IPS-18c (cell line): ENCODE measurements around the gene PITPNC1.
"Not testable (repeated sequence)": the region's sequence is repeated elsewhere in the genome, so short reads cannot be mapped to it uniquely, and the experiment has no call there.

Experiments
- H3K4me3 ChIP-seq: 2 replicates; pipeline ENCODE4 v1.7.0; 2013; ENCODE audit warnings: low read depth, mild to moderate bottlenecking, low read length, moderate library complexity; ENCODE audit not compliant: insufficient read depth
- H3K9me3 ChIP-seq: one replicate; pipeline ENCODE4 v1.6.1; 2013; ENCODE audit warnings: mild to moderate bottlenecking, low read length, moderate library complexity; ENCODE audit not compliant: control insufficient read depth, insufficient read depth

PITPNC1 gene

DNA sequence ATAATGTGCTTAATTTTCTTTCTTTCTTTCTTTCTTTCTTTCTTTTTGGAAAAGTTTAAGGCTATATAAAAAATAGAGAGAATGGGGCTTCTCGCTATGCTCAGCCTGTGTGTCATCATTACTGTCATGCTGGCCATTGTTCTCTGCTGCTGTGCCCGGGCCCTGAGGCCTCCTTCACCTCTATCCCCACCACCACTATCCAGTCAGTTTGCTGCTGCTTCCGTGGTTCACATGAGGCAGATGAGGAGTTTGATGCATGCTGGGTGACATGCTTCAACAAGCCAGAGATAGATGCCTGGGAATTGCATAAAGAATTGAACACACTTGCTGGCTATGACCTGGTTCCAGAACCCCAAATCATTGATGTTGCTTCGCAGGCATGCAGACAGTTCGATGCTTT, 36.3 kb downstream of the PITPNC1 start:
- H3K4me3 ChIP-seq, result no peak overlapping the region
- H3K9me3 ChIP-seq, result no peaks in the 10 kb centered on the region

DNA sequence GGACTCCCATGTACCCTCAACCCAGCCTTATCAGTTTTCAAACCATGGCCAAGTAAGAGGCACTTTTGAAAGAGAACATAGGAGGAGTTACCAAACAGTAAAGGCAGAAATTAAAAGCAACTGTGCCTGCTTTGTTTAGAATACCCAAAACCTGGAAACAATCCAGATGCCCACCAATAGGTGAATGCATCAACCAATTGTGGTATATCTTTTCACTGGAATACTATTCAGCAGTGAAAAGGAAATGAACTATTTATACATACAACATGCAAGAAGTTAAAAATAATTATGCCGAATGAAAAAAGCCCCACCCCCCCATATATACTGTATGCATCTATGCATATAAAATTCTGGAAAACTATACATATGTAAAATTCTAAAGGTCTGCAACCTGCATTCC, 37.0 kb downstream of the PITPNC1 start:
- H3K9me3 ChIP-seq, result no peaks in the 10 kb centered on the region

DNA sequence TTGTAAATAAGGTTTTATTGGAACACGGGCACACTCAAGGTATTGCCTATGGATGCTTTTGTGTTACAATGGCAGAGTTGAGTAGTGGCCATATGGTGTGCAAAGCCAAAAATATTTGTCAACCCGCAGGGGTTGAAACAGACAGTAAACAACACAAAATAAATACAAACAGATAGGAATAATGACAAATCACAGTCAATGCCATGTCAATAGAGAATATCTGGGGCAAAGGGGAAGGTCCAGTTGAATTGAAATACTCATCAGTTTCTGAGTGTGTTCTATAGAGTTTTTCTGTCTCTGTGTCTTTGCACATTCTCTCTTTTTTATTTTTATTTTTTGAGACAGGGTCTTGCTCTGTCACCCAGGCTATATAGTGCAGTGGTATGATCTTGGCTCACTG, 37.5 kb downstream of the PITPNC1 start:
- no peaks in the 10 kb centered on the region for H3K9me3 ChIP-seq
- H3K4me3 ChIP-seq, result no peak overlapping the region

More for the DNA sequence above, 37.0 kb downstream of the PITPNC1 start:
- no peak overlapping the region for H3K4me3 ChIP-seq

DNA sequence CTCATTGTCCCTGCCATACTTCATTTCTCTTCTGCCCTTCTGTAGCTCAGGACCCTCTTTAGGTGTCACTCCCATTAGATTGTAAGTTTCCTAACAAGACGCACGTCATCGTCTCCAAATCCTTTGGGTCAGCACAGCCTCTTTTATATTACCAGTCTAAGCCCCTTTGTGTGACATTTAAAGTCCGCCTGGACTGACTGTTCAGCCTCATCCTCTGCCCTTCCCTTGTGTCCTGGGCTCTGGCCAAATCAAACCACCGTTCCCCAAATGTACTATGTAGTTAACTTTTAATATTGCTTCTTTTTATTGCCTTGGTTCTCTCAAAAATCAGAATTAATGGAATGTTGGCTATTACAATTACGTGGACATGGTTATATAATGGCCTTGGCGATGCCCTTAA, 38.2 kb downstream of the PITPNC1 start:
- H3K9me3 ChIP-seq, result no peaks in the 10 kb centered on the region
- no peak overlapping the region for H3K4me3 ChIP-seq

- Histone ChIP-seq H3K9me3 (no peaks in the 10 kb centered on the region), H3K4me3 (no peak overlapping the region)
These were observed 40.4 kb downstream of the PITPNC1 start for GRCh38 chr17:67417507-67417906.

- Histone ChIP-seq H3K4me3 (no peak overlapping the region), H3K9me3 (no peaks in the 10 kb centered on the region)
These were observed 43.9 kb downstream of the PITPNC1 start for GRCh38 chr17:67420994-67421393.

DNA sequence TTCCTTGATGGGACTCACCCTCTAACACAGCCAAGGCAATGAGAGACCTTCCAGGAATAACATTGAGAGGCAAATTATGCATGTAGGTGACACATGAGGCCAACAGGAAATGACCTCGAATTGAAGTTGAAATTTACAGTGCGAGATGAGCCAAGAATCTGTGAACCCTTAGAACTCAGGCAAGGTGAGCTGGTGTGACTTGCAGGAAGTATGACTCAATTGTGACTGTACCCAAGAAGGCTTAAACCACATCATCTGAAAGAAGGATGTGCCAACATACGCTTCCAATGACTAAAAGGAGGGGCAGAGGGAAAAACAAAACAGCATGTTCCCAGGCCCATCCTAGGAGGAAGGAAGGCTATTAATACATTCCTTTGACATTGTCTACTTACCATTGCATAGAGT, 44.8 kb downstream of the PITPNC1 start:
- Histone ChIP-seq H3K9me3 (peaks cover 1% of the 10 kb centered on the region), H3K4me3 (no peak overlapping the region)

DNA sequence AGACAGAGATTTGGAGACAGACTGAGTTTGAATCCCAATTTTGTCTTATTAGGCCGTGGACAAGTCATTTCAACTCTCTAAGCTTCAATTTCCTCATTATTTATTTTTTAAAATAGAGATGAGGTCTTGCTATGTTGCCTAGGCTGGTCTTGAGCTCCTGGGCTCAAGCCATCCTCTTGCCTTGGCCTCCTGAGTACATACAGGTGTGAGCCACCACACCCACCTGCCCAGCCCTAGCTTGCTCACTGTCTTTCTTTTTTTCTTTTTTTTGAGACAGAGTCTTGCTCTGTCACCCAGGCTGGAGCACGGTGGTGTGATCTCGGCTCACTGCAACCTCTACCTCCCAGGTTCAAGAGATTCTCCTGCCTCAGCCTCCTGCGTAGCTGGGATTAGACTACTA, 45.2 kb downstream of the PITPNC1 start:
- not testable (repeated sequence) for H3K4me3 ChIP-seq, H3K9me3 ChIP-seq

DNA sequence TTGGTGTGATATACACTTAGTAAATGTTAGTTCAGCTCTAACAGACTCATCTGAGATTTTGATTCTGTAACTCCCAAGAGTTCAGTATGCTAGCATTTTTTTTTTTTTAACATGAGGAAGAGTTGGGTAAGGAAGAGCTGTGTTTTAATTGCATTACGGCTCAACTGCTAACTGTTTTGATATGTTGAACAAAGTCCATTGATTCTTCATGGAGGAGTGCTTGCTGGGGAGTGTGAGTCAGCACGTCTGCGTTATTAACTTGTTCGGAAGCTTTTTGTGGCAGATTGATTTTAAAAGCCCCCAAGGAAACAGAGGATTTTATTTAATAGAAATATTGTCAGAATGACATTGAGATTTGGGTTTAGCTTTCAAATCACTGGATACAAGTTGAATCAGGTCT, 45.8 kb downstream of the PITPNC1 start:
- H3K4me3 ChIP-seq, result no peak overlapping the region

GRCh38 chr17:67425571-67426160, 48.6 kb downstream of the PITPNC1 start:
- no peak overlapping the region for H3K4me3 ChIP-seq
- H3K9me3 ChIP-seq, result peaks cover 2% of the 10 kb centered on the region

More for the DNA sequence above, 45.8 kb downstream of the PITPNC1 start:
- H3K9me3 ChIP-seq, result peaks cover 2% of the 10 kb centered on the region

GRCh38 chr17:67427424-67427823, 50.3 kb downstream of the PITPNC1 start:
- Histone ChIP-seq H3K9me3 (peaks cover 2% of the 10 kb centered on the region), H3K4me3 (no peak overlapping the region)

DNA sequence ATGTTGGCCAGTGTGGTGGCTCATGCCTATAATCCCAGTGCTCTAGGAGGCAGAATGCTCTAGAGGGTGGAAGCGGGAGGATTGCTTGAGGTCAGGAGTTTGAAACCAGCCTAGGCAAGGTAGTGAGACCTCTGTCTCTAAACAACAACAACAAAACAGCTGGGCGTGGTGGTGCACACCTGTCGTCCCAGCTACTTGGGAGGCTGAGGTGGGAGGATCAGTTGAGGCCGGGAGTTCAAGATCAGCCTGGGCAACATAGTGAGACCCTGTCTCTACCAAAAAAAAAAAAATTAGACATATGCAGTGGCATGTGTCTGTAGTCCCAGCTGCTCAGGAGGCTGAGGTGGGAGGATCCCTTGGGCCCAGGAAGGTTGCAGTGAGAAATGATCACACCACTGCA, 53.4 kb downstream of the PITPNC1 start:
- not testable (repeated sequence) for H3K9me3 ChIP-seq, H3K4me3 ChIP-seq

DNA sequence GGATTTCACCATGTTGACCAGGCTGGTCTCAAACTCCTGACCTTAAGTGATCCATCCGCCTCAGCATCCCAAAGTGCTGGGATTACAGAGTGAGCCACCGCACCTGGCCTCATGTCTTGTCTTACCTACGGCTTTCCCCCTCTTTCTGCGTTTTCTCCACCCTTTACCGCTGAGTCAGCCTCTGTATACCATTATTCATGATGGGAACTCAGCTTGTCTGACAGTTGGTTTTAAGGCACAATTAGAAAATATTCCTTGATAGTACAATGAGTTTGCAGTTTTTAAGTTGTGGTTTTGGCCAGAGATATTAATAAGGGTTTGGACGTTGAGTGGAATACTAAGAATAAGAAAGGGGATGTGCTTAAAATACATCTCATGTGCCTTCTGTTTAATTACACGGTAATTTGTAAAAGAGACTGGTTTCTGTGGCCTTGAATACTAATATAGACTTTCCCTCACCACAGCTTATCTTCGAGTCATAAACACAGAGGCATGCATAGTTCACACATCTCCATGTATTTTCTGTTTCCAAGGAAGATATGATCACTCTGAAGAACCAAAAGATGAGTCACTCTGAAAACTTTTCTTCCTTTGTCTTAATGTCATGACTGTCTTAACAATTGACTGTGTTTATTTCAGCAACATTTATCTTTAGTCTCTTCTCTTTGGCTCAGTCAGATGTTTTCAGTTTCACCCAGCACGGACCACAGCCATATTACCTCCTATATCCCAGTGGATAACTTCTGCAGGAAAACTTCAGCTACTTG, 54.4 kb downstream of the PITPNC1 start:
- no peak overlapping the region for H3K4me3 ChIP-seq
- peaks cover 2% of the 10 kb centered on the region for H3K9me3 ChIP-seq

GRCh38 chr17:67433248-67433924, 56.3 kb downstream of the PITPNC1 start:
- H3K9me3 ChIP-seq, result no peaks in the 10 kb centered on the region
- no peak overlapping the region for H3K4me3 ChIP-seq

- H3K9me3 ChIP-seq, result no peaks in the 10 kb centered on the region
- no peak overlapping the region for H3K4me3 ChIP-seq
These were observed 57.0 kb downstream of the PITPNC1 start for GRCh38 chr17:67434061-67434525.

- H3K9me3 ChIP-seq, result no peaks in the 10 kb centered on the region
- H3K4me3 ChIP-seq, result no peak overlapping the region
These were observed 58.0 kb downstream of the PITPNC1 start for GRCh38 chr17:67435122-67435521.

GRCh38 chr17:67435786-67436185, 58.7 kb downstream of the PITPNC1 start:
- Histone ChIP-seq H3K9me3 (no peaks in the 10 kb centered on the region), H3K4me3 (no peak overlapping the region)

- no peaks in the 10 kb centered on the region for H3K9me3 ChIP-seq
- no peak overlapping the region for H3K4me3 ChIP-seq
These were observed 59.2 kb downstream of the PITPNC1 start for GRCh38 chr17:67436233-67436632.
